GM13977 (cell line): ENCODE results near the gene GPRC5B.

Experiments
- DNase-seq: peaks from one replicate; pipeline ENCODE4 v3.0.0; 2012; ENCODE audit warnings: low spot score
- in situ Hi-C: fragments of 300-500 bp; cut with MboI; formaldehyde crosslinking; loops from one replicate; pipeline ENCODE4 v1.12.0; 2022; ENCODE audit warnings: low sequenced_read_pairs, low pct_unique_long_range_greater_than_20kb, mixed read lengths, inconsistent platforms; ENCODE audit not compliant: unreplicated experiment
- TF ChIP-seq, protein P1 (sequence below): IDR thresholded peaks from 2 replicates; pipeline ENCODE4 v1.5.1; 2012; ENCODE audit warnings: mild to moderate bottlenecking, control low read depth; ENCODE audit not compliant: insufficient read depth; ENCODE audit errors: extremely low read depth, missing control alignments

GPRC5B gene

DNA sequence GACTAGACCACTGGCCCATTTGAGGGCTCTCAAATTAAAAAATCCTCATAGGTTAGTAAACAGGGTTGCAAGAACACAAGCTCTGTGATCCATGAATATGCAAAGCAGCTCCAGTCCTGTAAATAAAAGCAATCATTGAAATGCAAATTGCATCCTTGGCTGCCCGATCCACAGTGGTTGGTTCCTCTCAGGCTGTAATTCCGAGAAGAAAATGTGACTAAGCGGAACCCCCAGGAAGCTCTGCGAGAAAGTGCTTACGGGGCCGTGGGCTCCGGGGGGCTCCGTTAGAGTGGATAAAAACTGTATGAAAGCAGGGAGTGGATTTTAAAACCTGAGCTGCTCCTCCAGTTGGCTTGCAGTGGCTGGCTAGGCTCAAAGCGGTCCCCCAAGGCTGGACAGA is 2.5 kb downstream of the GPRC5B start:
- in situ Hi-C loops: loop anchor here (10.0 kb wide), 1 partner anchor 277 kb away; no protein-coding TSS in a partner anchor
- no peak for DNase-seq
- TF ChIP-seq, protein P1, sequence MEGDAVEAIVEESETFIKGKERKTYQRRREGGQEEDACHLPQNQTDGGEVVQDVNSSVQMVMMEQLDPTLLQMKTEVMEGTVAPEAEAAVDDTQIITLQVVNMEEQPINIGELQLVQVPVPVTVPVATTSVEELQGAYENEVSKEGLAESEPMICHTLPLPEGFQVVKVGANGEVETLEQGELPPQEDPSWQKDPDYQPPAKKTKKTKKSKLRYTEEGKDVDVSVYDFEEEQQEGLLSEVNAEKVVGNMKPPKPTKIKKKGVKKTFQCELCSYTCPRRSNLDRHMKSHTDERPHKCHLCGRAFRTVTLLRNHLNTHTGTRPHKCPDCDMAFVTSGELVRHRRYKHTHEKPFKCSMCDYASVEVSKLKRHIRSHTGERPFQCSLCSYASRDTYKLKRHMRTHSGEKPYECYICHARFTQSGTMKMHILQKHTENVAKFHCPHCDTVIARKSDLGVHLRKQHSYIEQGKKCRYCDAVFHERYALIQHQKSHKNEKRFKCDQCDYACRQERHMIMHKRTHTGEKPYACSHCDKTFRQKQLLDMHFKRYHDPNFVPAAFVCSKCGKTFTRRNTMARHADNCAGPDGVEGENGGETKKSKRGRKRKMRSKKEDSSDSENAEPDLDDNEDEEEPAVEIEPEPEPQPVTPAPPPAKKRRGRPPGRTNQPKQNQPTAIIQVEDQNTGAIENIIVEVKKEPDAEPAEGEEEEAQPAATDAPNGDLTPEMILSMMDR: no peak

DNA sequence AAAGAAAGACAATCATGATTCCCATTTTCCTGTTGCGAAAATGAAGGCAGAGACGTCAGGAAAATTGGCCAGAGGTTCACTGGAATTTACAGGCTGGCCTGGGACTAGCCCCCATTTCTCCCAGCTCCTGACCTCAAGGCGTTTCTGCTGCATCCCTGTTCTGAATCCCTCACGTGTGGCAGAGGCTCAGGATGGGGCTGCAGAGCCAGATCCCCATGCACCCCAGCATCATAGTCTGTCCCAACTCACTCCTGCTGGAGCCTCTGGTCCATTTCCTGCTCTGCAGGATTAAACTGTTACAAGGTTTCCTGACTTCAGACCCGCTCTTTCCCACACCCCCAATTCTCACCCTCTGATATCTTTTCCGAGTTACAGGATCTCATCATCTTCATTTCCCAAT is 2.9 kb downstream of the GPRC5B start:
- TF ChIP-seq, protein P1: no peak
- in situ Hi-C loops: loop anchor here (10.0 kb wide), 1 partner anchor 277 kb away; no protein-coding TSS in a partner anchor
- no peak for DNase-seq

DNA sequence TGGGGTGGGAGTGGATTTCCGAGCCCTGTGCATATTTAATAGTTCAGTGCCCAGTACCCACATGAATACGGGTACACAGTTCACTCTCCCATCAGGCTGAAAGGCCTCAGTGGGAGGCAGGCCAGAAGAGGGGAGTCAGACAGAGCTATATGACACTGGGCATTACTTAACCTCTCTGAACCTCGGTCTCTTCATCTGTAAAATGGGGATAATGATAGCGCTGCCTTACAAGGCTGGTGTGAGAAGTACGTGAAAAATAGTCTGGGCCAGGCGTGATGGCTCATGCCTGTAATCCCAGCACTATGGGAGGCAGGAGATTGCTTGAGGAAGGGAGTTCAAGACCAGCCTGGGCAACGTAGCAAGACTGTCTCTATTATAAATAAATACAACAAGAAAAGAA is 3.6 kb downstream of the GPRC5B start:
- TF ChIP-seq, protein P1: no peak
- in situ Hi-C loops: loop anchor here (10.0 kb wide), 1 partner anchor 276 kb away; no protein-coding TSS in a partner anchor
- no peak for DNase-seq

DNA sequence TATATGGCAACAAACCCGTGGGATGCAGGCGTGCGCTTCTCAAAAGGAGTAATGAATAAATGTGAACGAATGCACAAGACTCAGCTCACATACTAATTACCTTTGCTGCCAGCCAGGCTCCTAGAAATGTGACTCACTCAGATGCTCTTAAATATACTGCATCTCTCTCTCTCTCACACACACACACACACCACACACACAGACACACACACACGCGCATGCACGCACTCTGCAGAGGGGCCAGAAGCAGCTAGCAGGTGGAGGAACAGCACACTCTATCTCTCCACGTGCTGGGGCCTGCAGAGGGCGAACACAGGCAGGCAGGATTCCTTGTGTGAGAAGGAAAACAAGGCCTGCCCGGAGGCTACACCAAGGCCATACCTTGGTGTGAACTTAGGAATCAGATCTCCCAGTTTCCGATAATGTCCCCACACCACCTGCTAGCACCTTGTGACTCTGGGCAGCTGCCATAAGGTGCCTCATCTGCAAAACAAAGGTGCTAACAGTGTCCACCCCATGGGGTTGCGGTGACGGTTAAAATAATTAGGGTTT is 5.3 kb downstream of the GPRC5B start:
- in situ Hi-C loops: no loop called here
- TF ChIP-seq, protein P1: no peak
- DNase-seq: no peak

DNA sequence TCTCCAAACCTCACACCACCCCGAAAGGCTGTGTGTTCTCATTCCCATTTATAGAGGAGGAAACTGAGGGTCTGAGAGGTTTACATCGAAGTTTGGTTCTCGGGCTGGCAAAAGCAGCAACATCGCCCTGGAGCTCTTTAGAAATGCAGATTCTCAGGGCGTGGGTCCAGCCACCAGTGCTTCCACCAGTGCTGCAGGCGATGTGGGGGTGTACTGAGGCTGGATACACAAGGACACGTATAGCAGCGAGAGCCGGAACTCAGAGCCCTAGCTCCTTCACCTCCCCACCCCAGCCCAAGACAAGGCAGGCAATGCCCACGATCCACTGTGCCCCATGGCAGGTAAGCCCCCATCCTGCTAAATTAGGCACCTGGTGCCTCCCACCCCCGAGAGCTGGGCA is 5.9 kb downstream of the GPRC5B start:
- TF ChIP-seq, protein P1: no peak
- DNase-seq: no peak
- in situ Hi-C loops: no loop called here

DNA sequence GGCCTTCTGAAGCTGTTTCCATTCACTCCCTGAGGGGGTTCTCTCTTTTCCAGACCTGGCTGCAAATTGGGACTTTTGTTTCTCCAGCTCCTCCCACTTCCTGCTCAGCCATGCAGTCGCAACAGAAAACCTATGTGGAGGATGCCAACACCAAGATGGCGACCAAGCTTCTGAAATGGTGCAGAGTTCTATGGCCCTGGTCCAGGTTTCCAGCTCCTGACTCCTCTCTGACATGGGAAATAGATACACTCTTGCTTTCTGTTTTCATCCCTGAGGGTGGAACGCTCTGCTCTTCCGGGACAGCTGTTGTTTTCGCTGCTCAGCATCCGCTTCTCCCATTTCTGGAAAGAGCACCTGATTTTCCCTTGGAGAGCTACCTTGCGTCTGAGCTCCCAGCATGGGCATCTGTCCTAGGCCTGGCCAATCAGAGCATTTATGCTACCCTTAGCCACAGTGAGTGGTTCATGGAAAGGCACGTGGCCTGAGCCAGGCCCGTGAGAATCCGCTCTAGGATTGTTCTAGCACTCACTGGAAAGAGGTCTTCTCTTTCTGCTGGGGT is 8.1 kb downstream of the GPRC5B start:
- TF ChIP-seq, protein P1: no peak
- no peak for DNase-seq
- in situ Hi-C loops: no loop called here
